Thyroid gland (tissue), 4 donors: ENCODE results near the gene DDX25. TPM values are rescaled to one million over a fixed set of nuclear protein-coding genes. Genes with fewer than 3 reads are reported as not detected.

ENCODE experiments used
- DNase-seq, 2 donors: peaks; one replicate each; pipeline ENCODE4 v3.0.0-alpha.2; 2019
- H3K27ac ChIP-seq, 3 donors: fragments of 200-600 bp; sonication (generic); 1 replicate in 2 of 3; 2 replicates in 1 of 3; pipeline ENCODE4 v1.5.1; 2016 to 2019; ENCODE audit warnings: mild to moderate bottlenecking in 1 of 3, moderate library complexity in 1 of 3
- H3K27me3 ChIP-seq: fragments of 200-600 bp; sonication (generic); one replicate; pipeline ENCODE4 v1.5.1; 2019
- H3K36me3 ChIP-seq, 2 donors: fragments of 200-600 bp; sonication (generic); one replicate each; pipeline ENCODE4 v1.5.1; 2016 to 2019
- H3K4me1 ChIP-seq, 2 donors: fragments of 200-600 bp; sonication (generic); one replicate each; pipeline ENCODE4 v1.5.1; 2017 to 2019
- H3K4me3 ChIP-seq, 3 donors: fragments of 200-600 bp; sonication (generic); replicated peaks in 1 of 3; 1 replicate in 2 of 3; 2 replicates in 1 of 3; pipeline ENCODE4 v1.5.1; 2016; ENCODE audit warnings: mild to moderate bottlenecking in 1 of 3
- H3K9me3 ChIP-seq: fragments of 200-600 bp; sonication (generic); one replicate; pipeline ENCODE4 v1.5.1; 2017
- POLR2A ChIP-seq, 2 donors: fragments of 450-650 bp; IDR thresholded peaks; one replicate each; pipeline ENCODE4 v1.6.1; 2017; ENCODE audit warnings: antibody characterized with exemption in 2 of 2, mild to moderate bottlenecking in 2 of 2, moderate library complexity in 1 of 2
- WGBS, 2 donors: methylation state at CpG; one replicate each; pipeline ENCODE4 v1.1.5; 2017; 5-methylcytosine and 5-hydroxymethylcytosine counted together
- intact Hi-C: fragments of 100-400 bp; cut with DNase I; formaldehyde crosslinking; loops from one replicate; pipeline ENCODE4 v1.15.1; 2023
- total RNA-seq, 4 donors: library from RNA; depleted of rRNA; stranded (reverse); fragments of >200 nt; gene quantifications; one replicate each; pipeline ENCODE4 v1.2.3, GENCODE V29; 2016
- TF ChIP-seq, protein P1 (sequence below), 6 experiments: fragments of 200-600 bp in 3 of 6; fragments of 450-650 bp in 3 of 6; sonication (generic) in 3 of 6; IDR thresholded peaks; one replicate each; pipeline ENCODE4 v1.5.1; 2016 to 2019; ENCODE audit warnings: antibody characterized with exemption in 6 of 6, mild to moderate bottlenecking in 2 of 6, inconsistent platforms in 1 of 6, moderate library complexity in 1 of 6

The DDX25 gene
- total RNA-seq, 4 donors from 2014 or later = 1.6 to 3.8 (median 1.9) TPM

DNA sequence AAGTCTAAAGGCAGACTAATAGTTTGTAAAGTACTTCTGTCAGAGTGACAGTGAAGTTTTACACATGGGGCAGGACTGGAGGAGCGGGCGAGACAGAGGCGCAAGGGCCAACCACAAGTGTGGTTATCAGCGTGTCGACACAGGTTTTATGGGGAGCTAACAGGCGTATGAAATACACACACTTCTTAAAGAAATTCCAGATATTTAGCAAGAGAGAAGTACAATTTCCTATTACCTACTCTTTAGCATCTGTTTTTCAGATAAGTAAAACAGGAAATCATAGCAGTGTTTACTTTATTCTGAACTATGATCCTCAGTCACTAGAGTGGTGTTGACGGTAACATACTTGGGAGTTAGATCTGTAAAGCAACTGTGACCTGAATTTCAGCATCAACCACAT, 64.0 kb downstream of the DDX25 start:
- H3K9me3 ChIP-seq = no peaks in the 10 kb centered on the region
- no peaks in the 10 kb centered on the region for H3K27me3 ChIP-seq
- peaks cover 6 to 8% of the 10 kb centered on the region in 2 donors for H3K36me3 ChIP-seq
- H3K4me1 ChIP-seq = no peaks in the 10 kb centered on the region
- H3K27ac ChIP-seq = no peak overlapping the region
- 81 to 96% methylated on average over 7 of the region's 7 CpGs for WGBS, 2 donors
- intact Hi-C loops = no loop called here
- no peak overlapping the region for H3K4me3 ChIP-seq
- no peak for DNase-seq
- TF ChIP-seq, protein P1, sequence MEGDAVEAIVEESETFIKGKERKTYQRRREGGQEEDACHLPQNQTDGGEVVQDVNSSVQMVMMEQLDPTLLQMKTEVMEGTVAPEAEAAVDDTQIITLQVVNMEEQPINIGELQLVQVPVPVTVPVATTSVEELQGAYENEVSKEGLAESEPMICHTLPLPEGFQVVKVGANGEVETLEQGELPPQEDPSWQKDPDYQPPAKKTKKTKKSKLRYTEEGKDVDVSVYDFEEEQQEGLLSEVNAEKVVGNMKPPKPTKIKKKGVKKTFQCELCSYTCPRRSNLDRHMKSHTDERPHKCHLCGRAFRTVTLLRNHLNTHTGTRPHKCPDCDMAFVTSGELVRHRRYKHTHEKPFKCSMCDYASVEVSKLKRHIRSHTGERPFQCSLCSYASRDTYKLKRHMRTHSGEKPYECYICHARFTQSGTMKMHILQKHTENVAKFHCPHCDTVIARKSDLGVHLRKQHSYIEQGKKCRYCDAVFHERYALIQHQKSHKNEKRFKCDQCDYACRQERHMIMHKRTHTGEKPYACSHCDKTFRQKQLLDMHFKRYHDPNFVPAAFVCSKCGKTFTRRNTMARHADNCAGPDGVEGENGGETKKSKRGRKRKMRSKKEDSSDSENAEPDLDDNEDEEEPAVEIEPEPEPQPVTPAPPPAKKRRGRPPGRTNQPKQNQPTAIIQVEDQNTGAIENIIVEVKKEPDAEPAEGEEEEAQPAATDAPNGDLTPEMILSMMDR (IDR thresholded peaks at IDR 0.05) = no peak
- TF ChIP-seq POLR2A (IDR thresholded peaks at IDR 0.05) = no peak

DNA sequence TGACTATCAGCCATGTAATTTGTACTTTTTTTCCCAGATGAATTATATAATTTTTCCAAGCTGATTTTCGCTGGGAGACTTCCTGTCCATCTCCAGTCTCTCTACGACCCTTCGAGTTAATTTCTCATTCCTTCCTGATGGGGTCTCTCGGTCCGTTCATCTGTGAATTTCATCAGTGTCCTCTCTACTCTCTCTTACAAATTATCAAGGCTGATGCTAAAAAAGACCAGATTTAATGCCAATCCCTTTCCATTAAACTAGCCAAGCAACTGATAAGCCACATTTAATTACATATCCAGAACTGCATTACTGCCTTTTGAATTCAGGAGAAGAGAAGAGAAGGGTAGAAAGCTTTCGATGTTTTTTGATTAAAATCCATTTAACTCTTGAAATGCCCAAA, 67.3 kb downstream of the DDX25 start:
- intact Hi-C loops = no loop called here
- 73 to 79% methylated on average over 6 of the region's 6 CpGs for WGBS, 2 donors
- H3K4me3 ChIP-seq = no peak overlapping the region
- no peaks in the 10 kb centered on the region for H3K27me3 ChIP-seq
- peaks cover 6 to 8% of the 10 kb centered on the region in 2 donors for H3K36me3 ChIP-seq
- no peaks in the 10 kb centered on the region for H3K9me3 ChIP-seq
- TF ChIP-seq POLR2A (IDR thresholded peaks at IDR 0.05) = no peak
- TF ChIP-seq, protein P1 (IDR thresholded peaks at IDR 0.05) = no peak
- peaks cover 0 to 10% of the 10 kb centered on the region in 2 donors for H3K4me1 ChIP-seq
- DNase-seq = no peak
- H3K27ac ChIP-seq = no peak overlapping the region

DNA sequence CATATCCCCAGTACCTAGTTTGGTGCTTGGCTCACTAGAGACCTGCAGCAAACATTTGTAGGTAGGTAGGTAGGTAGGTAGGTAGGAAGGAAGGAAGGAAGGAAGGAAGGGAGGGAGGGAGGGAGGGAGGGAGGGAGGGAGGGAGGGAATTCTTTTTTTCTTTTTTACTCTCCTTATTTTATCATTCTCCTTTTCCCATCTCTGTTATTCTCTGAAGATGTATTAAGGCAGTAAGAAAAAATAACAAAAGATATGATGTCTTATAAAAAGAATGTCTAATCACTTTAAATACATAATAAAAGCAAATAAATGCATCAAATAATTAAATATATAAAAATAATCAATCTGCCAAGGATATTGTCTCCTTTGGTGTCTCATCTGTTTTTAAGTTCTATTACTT, 70.0 kb downstream of the DDX25 start:
- H3K27ac ChIP-seq = no peak overlapping the region
- peaks cover 6 to 8% of the 10 kb centered on the region in 2 donors for H3K36me3 ChIP-seq
- no peak overlapping the region for H3K4me3 ChIP-seq
- intact Hi-C loops = no loop called here
- no peaks in the 10 kb centered on the region for H3K27me3 ChIP-seq
- no peak for TF ChIP-seq POLR2A (IDR thresholded peaks at IDR 0.05)
- TF ChIP-seq, protein P1 (IDR thresholded peaks at IDR 0.05) = no peak
- no peak for DNase-seq
- peaks cover 0 to 10% of the 10 kb centered on the region in 2 donors for H3K4me1 ChIP-seq
- H3K9me3 ChIP-seq = no peaks in the 10 kb centered on the region

DNA sequence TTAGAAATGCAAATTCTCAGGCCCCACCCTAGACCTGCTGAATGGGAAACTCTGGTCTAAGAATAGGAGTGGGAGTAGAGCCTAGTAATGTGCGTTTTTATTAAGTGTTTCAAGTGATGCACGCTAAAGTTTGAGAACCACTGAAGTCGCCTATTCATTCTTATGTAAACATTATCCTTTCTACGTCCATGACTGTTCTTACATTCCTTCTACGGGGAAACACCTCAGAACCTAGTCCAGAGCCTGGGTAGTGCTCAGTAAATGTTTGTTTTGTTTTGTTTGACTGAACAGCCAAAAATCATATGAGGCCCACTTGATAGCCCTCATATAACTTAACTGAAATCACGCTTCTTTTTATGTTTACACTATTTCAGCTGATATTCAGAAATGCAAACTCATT, 71.3 kb downstream of the DDX25 start:
- intact Hi-C loops = no loop called here
- H3K27ac ChIP-seq = peak overlapping the region in 2 of 3 donors; percentile 48 to 50
- TF ChIP-seq, protein P1 (IDR thresholded peaks at IDR 0.05) = no peak
- no peak for TF ChIP-seq POLR2A (IDR thresholded peaks at IDR 0.05)
- no peaks in the 10 kb centered on the region for H3K9me3 ChIP-seq
- no peak overlapping the region for H3K4me3 ChIP-seq
- DNase-seq = no peak
- no peaks in the 10 kb centered on the region for H3K27me3 ChIP-seq
- H3K36me3 ChIP-seq = peaks cover 0 to 6% of the 10 kb centered on the region in 2 donors
- H3K4me1 ChIP-seq = peaks cover 0 to 10% of the 10 kb centered on the region in 2 donors
- WGBS, 2 donors = 40 to 52% methylated on average over 6 of the region's 6 CpGs

DNA sequence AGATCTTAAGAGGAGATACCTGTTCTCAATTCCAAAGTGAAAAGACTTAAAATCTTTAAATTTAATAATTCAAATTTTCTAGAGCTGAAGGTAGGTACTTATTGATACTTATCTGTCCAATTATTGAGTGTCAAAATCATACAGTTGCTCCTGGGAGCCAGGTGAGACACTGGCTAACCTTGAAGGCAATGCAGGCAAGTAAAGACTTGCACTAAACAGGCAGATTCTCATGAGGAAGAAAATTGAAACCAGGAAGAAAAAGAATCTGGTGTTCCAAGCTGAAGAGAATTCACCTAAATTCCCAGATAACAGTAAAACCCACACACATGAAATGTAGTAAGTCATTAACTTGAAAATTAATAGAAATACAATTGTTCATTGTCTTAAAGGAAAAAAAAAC, 71.8 kb downstream of the DDX25 start:
- intact Hi-C loops = no loop called here
- Histone ChIP-seq H3K4me1 (peaks cover 0 to 10% of the 10 kb centered on the region in 2 donors), H3K36me3 (peaks cover 0 to 7% of the 10 kb centered on the region in 2 donors), H3K4me3 (no peak overlapping the region), H3K27ac (peak overlapping the region in 1 of 3 donors; percentile 48), H3K27me3 (no peaks in the 10 kb centered on the region), H3K9me3 (no peaks in the 10 kb centered on the region)
- no peak for DNase-seq
- TF ChIP-seq, protein P1 (IDR thresholded peaks at IDR 0.05) = no peak
- TF ChIP-seq POLR2A (IDR thresholded peaks at IDR 0.05) = no peak
